ENCODE data around the gene FCRL5.

- TF ChIP-seq POLR2A (IDR thresholded peaks at IDR 0.05) (no peak), CTCF (IDR thresholded peaks at IDR 0.05) (no peak)
Observed at GRCh38 chr1:157542676-157543075, 9.6 kb downstream of the FCRL5 start.

Measured in breast epithelium (tissue), 3 donors.